Measurements from ENCODE around the gene CEP170B.

DNA sequence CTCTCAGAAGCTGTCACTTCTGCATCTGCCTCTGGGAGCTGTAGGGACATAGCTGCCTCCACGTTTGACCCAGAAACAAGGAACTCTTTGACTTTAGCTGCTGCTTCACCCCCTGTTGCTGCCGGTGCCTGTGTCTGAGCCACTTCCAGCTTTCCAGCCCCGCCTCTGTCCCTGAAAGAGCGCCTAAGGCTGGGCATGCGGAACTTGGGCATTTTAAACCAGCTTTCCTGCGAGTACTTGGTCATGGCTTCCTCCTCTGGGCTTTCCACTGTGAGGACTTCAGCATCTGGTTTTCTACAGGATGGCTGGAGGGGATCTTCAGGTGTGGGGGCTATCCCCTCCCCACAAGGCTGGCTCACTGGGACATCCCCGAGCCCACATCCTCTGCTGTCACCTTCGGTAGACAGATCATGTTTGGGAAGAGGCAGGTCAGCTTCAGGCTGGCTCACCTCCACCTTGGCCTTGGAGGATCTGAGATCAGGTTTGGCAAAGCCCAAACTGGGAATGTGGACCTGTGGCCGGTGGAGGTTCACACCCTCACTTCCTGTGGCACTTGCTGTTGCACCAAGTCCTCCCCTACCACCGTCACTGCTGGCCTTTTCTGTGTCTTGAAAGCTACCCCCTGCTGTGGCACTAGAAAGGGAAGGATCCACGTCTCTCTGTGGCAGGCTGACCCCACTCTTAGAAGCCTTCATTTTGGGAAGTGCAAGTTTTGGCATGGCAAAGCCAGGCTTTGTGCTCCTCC lies 74.8 kb downstream of the CEP170B start:
- TF ChIP-seq, protein P1, sequence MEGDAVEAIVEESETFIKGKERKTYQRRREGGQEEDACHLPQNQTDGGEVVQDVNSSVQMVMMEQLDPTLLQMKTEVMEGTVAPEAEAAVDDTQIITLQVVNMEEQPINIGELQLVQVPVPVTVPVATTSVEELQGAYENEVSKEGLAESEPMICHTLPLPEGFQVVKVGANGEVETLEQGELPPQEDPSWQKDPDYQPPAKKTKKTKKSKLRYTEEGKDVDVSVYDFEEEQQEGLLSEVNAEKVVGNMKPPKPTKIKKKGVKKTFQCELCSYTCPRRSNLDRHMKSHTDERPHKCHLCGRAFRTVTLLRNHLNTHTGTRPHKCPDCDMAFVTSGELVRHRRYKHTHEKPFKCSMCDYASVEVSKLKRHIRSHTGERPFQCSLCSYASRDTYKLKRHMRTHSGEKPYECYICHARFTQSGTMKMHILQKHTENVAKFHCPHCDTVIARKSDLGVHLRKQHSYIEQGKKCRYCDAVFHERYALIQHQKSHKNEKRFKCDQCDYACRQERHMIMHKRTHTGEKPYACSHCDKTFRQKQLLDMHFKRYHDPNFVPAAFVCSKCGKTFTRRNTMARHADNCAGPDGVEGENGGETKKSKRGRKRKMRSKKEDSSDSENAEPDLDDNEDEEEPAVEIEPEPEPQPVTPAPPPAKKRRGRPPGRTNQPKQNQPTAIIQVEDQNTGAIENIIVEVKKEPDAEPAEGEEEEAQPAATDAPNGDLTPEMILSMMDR (conservative IDR thresholded peaks at IDR 0.05) = no peak
- no peak for TF ChIP-seq ZFX (IDR thresholded peaks at IDR 0.05)
